Endothelial cell (in vitro differentiated cells): Measurements from ENCODE around the gene CSGALNACT2. TPM values are rescaled to one million over a fixed set of nuclear protein-coding genes. Genes with fewer than 3 reads are reported as not detected.

Experiments
- DNase-seq: peaks from one replicate; pipeline ENCODE4 v3.0.0; 2021; ENCODE audit warnings: low spot score
- H3K27ac Mint-ChIP-seq: one replicate; pipeline ENCODE4 v1.8.0; 2021; ENCODE audit warnings: mixed read lengths, inconsistent platforms; ENCODE audit not compliant: unreplicated experiment
- H3K27me3 Mint-ChIP-seq: one replicate; pipeline ENCODE4 v1.8.0; 2021; ENCODE audit warnings: mild to moderate bottlenecking, moderate library complexity, mixed read lengths, inconsistent platforms; ENCODE audit not compliant: unreplicated experiment
- H3K36me3 Mint-ChIP-seq: one replicate; pipeline ENCODE4 v1.8.0; 2021; ENCODE audit warnings: mild to moderate bottlenecking, low read depth, mixed read lengths, inconsistent platforms; ENCODE audit not compliant: unreplicated experiment
- H3K4me1 Mint-ChIP-seq: one replicate; pipeline ENCODE4 v1.8.0; 2021; ENCODE audit warnings: mild to moderate bottlenecking, mixed read lengths, inconsistent platforms; ENCODE audit not compliant: unreplicated experiment
- H3K4me3 Mint-ChIP-seq: one replicate; pipeline ENCODE4 v1.8.0; 2021; ENCODE audit warnings: mild to moderate bottlenecking, mixed read lengths, inconsistent platforms; ENCODE audit not compliant: unreplicated experiment
- H3K9me3 Mint-ChIP-seq: one replicate; pipeline ENCODE4 v1.8.0; 2021; ENCODE audit warnings: mixed read lengths, inconsistent platforms; ENCODE audit not compliant: unreplicated experiment
- long read RNA-seq: library from polyadenylated mRNA; unstranded; transcript quantifications from one replicate; pipeline ENCODE4 v2.0.0, GENCODE V29; 2020; ENCODE audit not compliant: unreplicated experiment
- total RNA-seq: library from RNA; stranded (reverse); fragmentation: NEBNext Ultra II Directional; extraction: Animal tissue kit (Norgen Biotek cat#: 25700); gene quantifications from one replicate; pipeline ENCODE4 v1.2.1, GENCODE V29; 2021; ENCODE audit not compliant: unreplicated experiment
- TF ChIP-seq, protein P1 (sequence below): fragments of 200-600 bp; sonication (generic); IDR thresholded peaks from one replicate; pipeline ENCODE4 v1.5.0; 2021; ENCODE audit warnings: antibody characterized with exemption; ENCODE audit not compliant: unreplicated experiment

CSGALNACT2 gene, protein sequence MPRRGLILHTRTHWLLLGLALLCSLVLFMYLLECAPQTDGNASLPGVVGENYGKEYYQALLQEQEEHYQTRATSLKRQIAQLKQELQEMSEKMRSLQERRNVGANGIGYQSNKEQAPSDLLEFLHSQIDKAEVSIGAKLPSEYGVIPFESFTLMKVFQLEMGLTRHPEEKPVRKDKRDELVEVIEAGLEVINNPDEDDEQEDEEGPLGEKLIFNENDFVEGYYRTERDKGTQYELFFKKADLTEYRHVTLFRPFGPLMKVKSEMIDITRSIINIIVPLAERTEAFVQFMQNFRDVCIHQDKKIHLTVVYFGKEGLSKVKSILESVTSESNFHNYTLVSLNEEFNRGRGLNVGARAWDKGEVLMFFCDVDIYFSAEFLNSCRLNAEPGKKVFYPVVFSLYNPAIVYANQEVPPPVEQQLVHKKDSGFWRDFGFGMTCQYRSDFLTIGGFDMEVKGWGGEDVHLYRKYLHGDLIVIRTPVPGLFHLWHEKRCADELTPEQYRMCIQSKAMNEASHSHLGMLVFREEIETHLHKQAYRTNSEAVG
- total RNA-seq = 3.8 TPM
- long read RNA-seq = 0 reads

DNA sequence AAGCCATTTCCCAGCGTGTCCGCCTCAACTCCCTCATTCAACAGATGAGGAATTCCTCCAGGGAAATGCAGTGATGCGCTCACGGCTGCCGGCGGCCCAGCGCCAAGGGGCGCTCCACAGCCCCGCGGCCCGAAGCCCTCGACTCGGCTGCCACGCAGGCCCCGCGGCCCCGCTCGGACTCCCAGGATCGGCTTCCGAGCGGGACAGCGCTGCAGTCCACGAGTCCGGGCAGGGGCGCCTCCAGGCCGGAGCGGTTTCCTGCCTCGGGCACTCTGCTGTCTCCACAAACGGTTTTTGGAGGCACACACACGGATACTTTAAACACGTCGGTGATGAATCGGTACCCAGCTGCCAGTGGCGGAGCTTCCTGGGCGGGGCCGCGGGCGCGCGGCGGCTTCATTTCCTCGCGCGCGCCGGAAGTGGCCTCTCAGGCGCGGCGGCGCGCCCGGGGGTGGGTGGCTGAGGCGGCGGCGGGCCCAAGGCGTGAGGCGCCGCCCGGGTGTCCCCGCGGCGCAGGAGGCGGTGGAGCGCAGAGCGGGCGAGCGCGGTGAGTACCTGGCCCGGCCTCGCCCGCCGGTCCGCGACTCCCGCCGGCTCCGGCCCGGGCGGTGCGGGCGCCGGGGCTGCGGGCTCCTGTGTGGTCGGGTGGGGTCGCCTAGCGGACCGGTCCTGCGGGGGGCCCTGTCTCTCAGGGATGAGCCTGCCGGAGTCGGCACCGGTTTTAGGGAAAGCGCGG lies at the start of gene CSGALNACT2:
Gene CSGALNACT2 (plus strand): TSS at position 425 of the 736 bp plus-strand sequence. CDS start 16,705 bp downstream, outside the sequence.
- no peaks in the 10 kb centered on the region for H3K36me3 Mint-ChIP-seq
- H3K9me3 Mint-ChIP-seq = no peaks in the 10 kb centered on the region
- H3K27me3 Mint-ChIP-seq = peaks cover 8% of the 10 kb centered on the region
- TF ChIP-seq, protein P1, sequence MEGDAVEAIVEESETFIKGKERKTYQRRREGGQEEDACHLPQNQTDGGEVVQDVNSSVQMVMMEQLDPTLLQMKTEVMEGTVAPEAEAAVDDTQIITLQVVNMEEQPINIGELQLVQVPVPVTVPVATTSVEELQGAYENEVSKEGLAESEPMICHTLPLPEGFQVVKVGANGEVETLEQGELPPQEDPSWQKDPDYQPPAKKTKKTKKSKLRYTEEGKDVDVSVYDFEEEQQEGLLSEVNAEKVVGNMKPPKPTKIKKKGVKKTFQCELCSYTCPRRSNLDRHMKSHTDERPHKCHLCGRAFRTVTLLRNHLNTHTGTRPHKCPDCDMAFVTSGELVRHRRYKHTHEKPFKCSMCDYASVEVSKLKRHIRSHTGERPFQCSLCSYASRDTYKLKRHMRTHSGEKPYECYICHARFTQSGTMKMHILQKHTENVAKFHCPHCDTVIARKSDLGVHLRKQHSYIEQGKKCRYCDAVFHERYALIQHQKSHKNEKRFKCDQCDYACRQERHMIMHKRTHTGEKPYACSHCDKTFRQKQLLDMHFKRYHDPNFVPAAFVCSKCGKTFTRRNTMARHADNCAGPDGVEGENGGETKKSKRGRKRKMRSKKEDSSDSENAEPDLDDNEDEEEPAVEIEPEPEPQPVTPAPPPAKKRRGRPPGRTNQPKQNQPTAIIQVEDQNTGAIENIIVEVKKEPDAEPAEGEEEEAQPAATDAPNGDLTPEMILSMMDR = no peak
- peak; percentile 47 for DNase-seq
- peak within 1 kb of the TSS; percentile 66 for H3K27ac Mint-ChIP-seq
- peaks cover 5% of the 10 kb centered on the region for H3K4me1 Mint-ChIP-seq
- H3K4me3 Mint-ChIP-seq = peak within 1 kb of the TSS; percentile 96

DNA sequence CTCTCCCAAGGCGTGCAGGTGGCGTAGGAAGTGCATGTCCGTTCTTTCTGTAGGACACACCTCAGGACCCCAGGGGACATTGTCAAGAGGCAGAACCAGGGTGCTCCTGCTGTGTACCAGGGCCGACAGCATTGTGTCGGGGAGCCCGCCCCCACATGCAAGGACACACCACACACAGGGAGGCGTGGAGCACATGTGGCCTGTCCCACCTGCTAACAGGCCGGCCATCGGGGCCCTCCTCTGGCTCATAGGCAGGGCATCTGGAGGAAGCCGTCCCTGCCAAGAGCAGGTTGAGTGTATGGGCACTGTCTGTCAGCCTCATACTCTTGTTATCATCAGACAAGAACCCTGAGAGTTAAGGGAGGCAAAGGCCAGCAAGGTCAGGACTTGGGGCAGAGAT lies 48.7 kb upstream of the CSGALNACT2 start:
- H3K27ac Mint-ChIP-seq = no peak overlapping the region
- DNase-seq = no peak

DNA sequence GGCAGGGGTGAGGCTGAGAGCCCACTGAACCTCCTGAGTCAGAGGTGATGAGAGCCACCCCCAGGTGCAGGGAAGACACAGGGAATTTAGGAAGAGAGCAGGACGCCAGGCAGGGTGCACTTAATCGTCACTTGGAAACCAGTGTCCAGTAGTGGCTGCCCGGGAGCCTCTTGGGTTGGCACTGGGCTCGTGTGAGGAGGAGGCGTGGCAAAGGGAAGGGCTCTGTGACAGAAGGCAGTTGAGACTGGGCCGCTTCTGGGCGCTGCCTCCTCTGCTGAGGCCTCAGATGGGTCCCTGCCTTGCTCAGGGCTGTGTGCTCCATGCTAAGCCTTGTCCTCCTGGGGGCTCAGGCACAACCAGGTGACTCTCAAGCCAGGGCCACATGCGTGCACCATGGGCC lies 48.1 kb upstream of the CSGALNACT2 start:
- peaks cover 22% of the 10 kb centered on the region for H3K27me3 Mint-ChIP-seq
- H3K4me1 Mint-ChIP-seq = peaks cover 11% of the 10 kb centered on the region
- TF ChIP-seq, protein P1 = no peak
- peaks cover 5% of the 10 kb centered on the region for H3K9me3 Mint-ChIP-seq
- H3K27ac Mint-ChIP-seq = no peak overlapping the region
- H3K36me3 Mint-ChIP-seq = peaks cover 4% of the 10 kb centered on the region
- no peak overlapping the region for H3K4me3 Mint-ChIP-seq
- DNase-seq = no peak

More for the DNA sequence above, 48.7 kb upstream of the CSGALNACT2 start:
- no peak overlapping the region for H3K4me3 Mint-ChIP-seq
- peaks cover 5% of the 10 kb centered on the region for H3K9me3 Mint-ChIP-seq
- peaks cover 11% of the 10 kb centered on the region for H3K4me1 Mint-ChIP-seq
- TF ChIP-seq, protein P1 = no peak
- H3K36me3 Mint-ChIP-seq = peaks cover 4% of the 10 kb centered on the region
- peaks cover 20% of the 10 kb centered on the region for H3K27me3 Mint-ChIP-seq

DNA sequence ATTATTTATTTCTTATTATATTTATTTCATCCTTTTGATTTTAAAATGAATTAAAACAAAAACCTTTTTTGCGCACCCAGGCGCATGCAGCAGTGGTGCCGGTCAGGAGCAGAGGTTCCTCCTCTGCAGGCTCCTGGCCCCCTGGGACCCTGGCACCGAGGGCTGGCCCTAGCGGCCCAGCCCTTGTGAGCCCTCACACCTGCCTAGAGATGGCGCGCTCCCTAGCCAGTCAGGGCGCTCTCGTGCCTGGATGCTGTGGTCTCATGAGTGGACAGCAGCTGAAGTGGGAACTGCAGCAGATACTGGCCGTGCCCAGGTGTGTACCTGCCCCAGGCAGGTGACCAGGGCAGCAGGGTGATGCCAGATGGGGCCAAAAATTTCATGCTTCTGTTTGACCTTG lies 47.6 kb upstream of the CSGALNACT2 start:
- H3K4me3 Mint-ChIP-seq = no peak overlapping the region
- H3K36me3 Mint-ChIP-seq = peaks cover 4% of the 10 kb centered on the region
- no peak for DNase-seq
- peaks cover 11% of the 10 kb centered on the region for H3K4me1 Mint-ChIP-seq
- peaks cover 5% of the 10 kb centered on the region for H3K9me3 Mint-ChIP-seq
- peaks cover 22% of the 10 kb centered on the region for H3K27me3 Mint-ChIP-seq
- TF ChIP-seq, protein P1 = no peak
- no peak overlapping the region for H3K27ac Mint-ChIP-seq
